ENCODE results near the gene IP6K3.

The IP6K3 gene

GRCh38 chr6:33746651-33747100, at the start of gene IP6K3:
Gene IP6K3 (minus strand): TSS chr6:33746905. CDS start chr6:33735476, 11,429 bp downstream.
- no peak within 1 kb of the TSS for H3K4me3 ChIP-seq (replicated peaks; ENCODE audit: low read depth, low read length)
- TF ChIP-seq CTCF (IDR thresholded peaks at IDR 0.05; ENCODE audit: insufficient read depth, low read length, poor library complexity, severe bottlenecking) = no peak
- no peaks in the 10 kb centered on the region; the same call in 1 of the 2 replicates for H3K27me3 ChIP-seq (replicated peaks; ENCODE audit: control insufficient read depth, insufficient read depth, low read length)
- H3K36me3 ChIP-seq (ENCODE audit: control insufficient read depth, insufficient read depth, low read length) = no peaks in the 10 kb centered on the region
- no peak for DNase-seq (ENCODE audit: extremely low read depth, insufficient read length)

GRCh38 chr6:33794910-33795623, 48.4 kb upstream of the IP6K3 start:
- no peak for TF ChIP-seq CTCF (IDR thresholded peaks at IDR 0.05; ENCODE audit: insufficient read depth, low read length, poor library complexity, severe bottlenecking)
- Histone ChIP-seq H3K4me3 (replicated peaks; ENCODE audit: low read depth, low read length) (no peak overlapping the region), H3K27me3 (replicated peaks; ENCODE audit: control insufficient read depth, insufficient read depth, low read length) (no peaks in the 10 kb centered on the region; the same call in none of the 2 replicates), H3K36me3 (ENCODE audit: control insufficient read depth, insufficient read depth, low read length) (no peaks in the 10 kb centered on the region)
- DNase-seq (ENCODE audit: extremely low read depth, insufficient read length) = no peak

GRCh38 chr6:33792981-33793380, 46.3 kb upstream of the IP6K3 start:
- Histone ChIP-seq H3K4me3 (replicated peaks; ENCODE audit: low read depth, low read length) (no peak overlapping the region), H3K27me3 (replicated peaks; ENCODE audit: control insufficient read depth, insufficient read depth, low read length) (no peaks in the 10 kb centered on the region; the same call in 1 of the 2 replicates), H3K36me3 (ENCODE audit: control insufficient read depth, insufficient read depth, low read length) (no peaks in the 10 kb centered on the region)
- DNase-seq (ENCODE audit: extremely low read depth, insufficient read length) = no peak
- no peak for TF ChIP-seq CTCF (IDR thresholded peaks at IDR 0.05; ENCODE audit: insufficient read depth, low read length, poor library complexity, severe bottlenecking)

- no peaks in the 10 kb centered on the region; the same call in 1 of the 2 replicates for H3K27me3 ChIP-seq (replicated peaks; ENCODE audit: control insufficient read depth, insufficient read depth, low read length)
- H3K4me3 ChIP-seq (replicated peaks; ENCODE audit: low read depth, low read length) = no peak overlapping the region
- no peak for DNase-seq (ENCODE audit: extremely low read depth, insufficient read length)
- no peak for TF ChIP-seq CTCF (IDR thresholded peaks at IDR 0.05; ENCODE audit: insufficient read depth, low read length, poor library complexity, severe bottlenecking)
- no peaks in the 10 kb centered on the region for H3K36me3 ChIP-seq (ENCODE audit: control insufficient read depth, insufficient read depth, low read length)
Measured at GRCh38 chr6:33791620-33792019, 44.9 kb upstream of the IP6K3 start.

- TF ChIP-seq CTCF (IDR thresholded peaks at IDR 0.05; ENCODE audit: insufficient read depth, low read length, poor library complexity, severe bottlenecking) = no peak
- no peak overlapping the region for H3K4me3 ChIP-seq (replicated peaks; ENCODE audit: low read depth, low read length)
- no peaks in the 10 kb centered on the region; the same call in 1 of the 2 replicates for H3K36me3 ChIP-seq (ENCODE audit: control insufficient read depth, insufficient read depth, low read length)
- no peak for DNase-seq (ENCODE audit: extremely low read depth, insufficient read length)
- no peaks in the 10 kb centered on the region; the same call in 1 of the 2 replicates for H3K27me3 ChIP-seq (replicated peaks; ENCODE audit: control insufficient read depth, insufficient read depth, low read length)
Measured at GRCh38 chr6:33790910-33791309, 44.2 kb upstream of the IP6K3 start.

Data from GM06990 (cell line).